Upper lobe of left lung (tissue), 4 donors: Measurements from ENCODE around the gene DGKB.

Experiments used
- EP300 ChIP-seq, 4 donors: sonication (generic); formaldehyde crosslinking; IDR thresholded peaks; one replicate each; pipeline ENCODE4 v1.5.1; 2017; ENCODE audit warnings: antibody characterized with exemption in 4 of 4, control low read depth in 2 of 4
- POLR2A ChIP-seq, 4 donors: fragments of 450-650 bp; IDR thresholded peaks; one replicate each; pipeline ENCODE4 v1.5.1; 2016 to 2017; ENCODE audit warnings: antibody characterized with exemption in 4 of 4, mild to moderate bottlenecking in 2 of 4

DNA sequence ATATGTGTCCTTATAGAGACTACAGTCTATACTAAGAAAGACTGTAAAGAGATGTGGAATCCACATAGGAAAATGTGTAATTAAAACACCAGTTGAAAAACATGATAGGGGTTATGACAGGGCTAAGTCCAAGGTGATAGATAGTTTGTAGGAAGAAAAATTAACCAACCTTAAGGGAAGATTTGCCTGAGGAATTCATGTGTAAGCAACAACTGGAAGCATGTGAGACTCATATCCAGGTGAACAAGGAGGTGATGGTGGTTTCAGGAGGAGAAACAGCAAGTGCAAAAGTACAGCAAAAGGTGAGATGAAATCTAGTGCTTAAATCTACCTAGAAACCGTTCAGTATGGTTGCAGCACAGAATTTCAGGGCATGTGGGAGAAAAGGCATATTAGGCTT, 696.4 kb downstream of the DGKB start:
- TF ChIP-seq POLR2A (IDR thresholded peaks at IDR 0.05), result no peak
- TF ChIP-seq EP300 (IDR thresholded peaks at IDR 0.05), result no peak
